T-helper 2 cell treated with Interferon-gamma antibody and Interleukin-4, amounts not matched to agents 5 μg/mL and 100 μg/mL, for 36 hours (primary cell): ENCODE measurements around the gene EXOC3.

ENCODE experiments used
- DNase-seq: peaks from one replicate; pipeline ENCODE4 v3.0.0; 2021; ENCODE audit warnings: low spot score
- H3K27ac Mint-ChIP-seq: one replicate; pipeline ENCODE4 v1.8.0; 2021; ENCODE audit warnings: mild to moderate bottlenecking, mixed read lengths
- H3K27me3 Mint-ChIP-seq: one replicate; pipeline ENCODE4 v1.8.0; 2021; ENCODE audit warnings: low read depth, mixed read lengths
- H3K36me3 Mint-ChIP-seq: one replicate; pipeline ENCODE4 v1.8.0; 2021; ENCODE audit warnings: low read depth, mixed read lengths
- H3K4me1 Mint-ChIP-seq: one replicate; pipeline ENCODE4 v1.8.0; 2021; ENCODE audit warnings: low read depth, mixed read lengths
- H3K4me3 Mint-ChIP-seq: one replicate; pipeline ENCODE4 v1.8.0; 2022; ENCODE audit warnings: mild to moderate bottlenecking, moderate library complexity, mixed read lengths
- H3K9me3 Mint-ChIP-seq: one replicate; pipeline ENCODE4 v1.8.0; 2021; ENCODE audit warnings: mixed read lengths

EXOC3 gene

DNA sequence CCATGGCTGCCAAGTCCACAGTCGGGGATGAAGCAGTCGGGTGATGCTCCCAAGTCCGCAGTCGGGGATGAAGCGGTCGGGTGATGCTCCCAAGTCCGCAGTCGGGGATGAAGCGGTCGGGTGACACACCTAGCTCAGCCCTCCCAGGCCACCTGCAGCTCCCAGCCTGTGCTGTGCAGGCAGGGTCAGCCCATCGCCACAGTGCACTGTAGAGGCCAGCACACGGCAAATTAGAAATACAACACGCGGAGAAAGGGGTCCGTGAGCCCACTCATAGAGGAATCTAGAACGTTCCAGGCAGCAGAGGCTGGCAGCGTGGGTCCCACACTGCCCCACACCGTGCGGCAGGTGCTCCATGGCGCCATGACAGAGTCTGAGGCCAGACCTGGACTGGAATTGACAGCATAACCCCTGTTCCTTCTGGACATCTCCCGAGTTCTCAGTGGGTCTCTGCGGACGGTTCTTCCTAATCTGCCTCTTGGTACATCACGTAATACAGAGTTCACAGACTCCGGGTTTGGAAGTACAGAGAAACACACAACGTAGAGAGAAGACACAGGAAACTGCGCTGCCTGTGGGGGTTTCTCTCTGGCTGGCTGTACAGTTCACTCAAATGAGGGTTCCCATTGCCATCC lies 7.7 kb upstream of the EXOC3 start:
- no peak for DNase-seq
- no peaks in the 10 kb centered on the region for H3K9me3 Mint-ChIP-seq
- H3K27me3 Mint-ChIP-seq: no peaks in the 10 kb centered on the region
- peaks cover 7% of the 10 kb centered on the region for H3K36me3 Mint-ChIP-seq
- H3K27ac Mint-ChIP-seq: no peak overlapping the region
- H3K4me1 Mint-ChIP-seq: peaks cover 3% of the 10 kb centered on the region
- H3K4me3 Mint-ChIP-seq: no peak overlapping the region

DNA sequence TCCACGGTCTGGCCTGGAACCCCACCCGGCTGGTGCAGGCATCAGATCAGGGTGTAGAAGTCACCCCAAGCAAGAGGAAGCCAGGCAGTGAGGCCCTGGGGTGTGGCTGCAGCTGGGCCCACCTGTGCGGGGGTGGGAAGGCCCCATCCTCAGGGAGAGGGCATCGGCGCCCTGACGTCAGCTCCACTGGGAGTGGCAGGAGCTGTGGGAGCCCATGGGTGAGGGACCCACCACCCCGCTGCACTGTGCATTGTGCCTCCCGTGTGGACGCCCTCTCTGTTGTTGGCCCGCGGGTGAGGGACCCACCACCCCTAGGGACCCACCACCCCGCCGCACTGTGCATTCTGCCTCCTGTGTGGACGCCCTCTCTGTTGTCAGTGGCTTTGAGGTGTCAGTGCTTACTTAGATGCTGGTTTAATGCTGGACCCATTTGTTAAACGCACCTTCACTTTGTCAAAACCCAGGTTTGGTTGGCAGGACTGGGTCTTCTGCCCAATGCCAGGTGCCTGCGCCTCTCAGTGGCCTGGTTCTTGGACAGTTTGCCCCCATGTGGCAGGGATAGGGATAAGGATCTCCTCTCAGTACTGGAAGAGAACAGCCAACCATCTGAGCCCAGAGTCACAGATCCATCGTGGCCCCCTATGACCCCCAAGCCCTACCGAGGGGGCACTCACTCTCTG lies 6.9 kb upstream of the EXOC3 start:
- H3K27ac Mint-ChIP-seq: no peak overlapping the region
- H3K36me3 Mint-ChIP-seq: peaks cover 7% of the 10 kb centered on the region
- DNase-seq: no peak
- peaks cover 5% of the 10 kb centered on the region for H3K4me1 Mint-ChIP-seq
- no peak overlapping the region for H3K4me3 Mint-ChIP-seq
- H3K9me3 Mint-ChIP-seq: no peaks in the 10 kb centered on the region
- H3K27me3 Mint-ChIP-seq: no peaks in the 10 kb centered on the region

DNA sequence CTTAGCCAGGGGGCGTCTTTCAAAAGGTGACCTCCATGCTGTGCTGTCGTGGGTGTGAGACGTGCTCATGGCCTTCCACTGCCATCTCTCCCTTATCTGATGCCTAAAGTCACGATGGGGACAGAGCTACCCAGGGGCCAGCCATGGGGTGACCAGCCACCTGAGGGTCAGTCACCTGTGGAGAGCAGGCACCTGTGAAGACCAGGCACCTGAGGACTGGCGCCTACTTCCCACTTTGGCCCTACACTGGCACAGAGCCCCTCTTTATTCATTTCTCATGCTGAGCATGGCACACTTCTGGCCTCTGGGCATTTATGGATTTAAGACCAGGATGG lies 6.4 kb upstream of the EXOC3 start:
- H3K4me3 Mint-ChIP-seq: no peak overlapping the region
- no peaks in the 10 kb centered on the region for H3K9me3 Mint-ChIP-seq
- H3K27me3 Mint-ChIP-seq: no peaks in the 10 kb centered on the region
- peaks cover 7% of the 10 kb centered on the region for H3K36me3 Mint-ChIP-seq
- H3K4me1 Mint-ChIP-seq: peaks cover 6% of the 10 kb centered on the region
- no peak for DNase-seq
- H3K27ac Mint-ChIP-seq: no peak overlapping the region

- H3K27ac Mint-ChIP-seq: no peak overlapping the region
- peaks cover 12% of the 10 kb centered on the region for H3K4me1 Mint-ChIP-seq
- H3K36me3 Mint-ChIP-seq: peaks cover 5% of the 10 kb centered on the region
- no peak for DNase-seq
- H3K4me3 Mint-ChIP-seq: no peak overlapping the region
- no peaks in the 10 kb centered on the region for H3K27me3 Mint-ChIP-seq
- no peaks in the 10 kb centered on the region for H3K9me3 Mint-ChIP-seq
These were observed 5.7 kb upstream of the EXOC3 start for GRCh38 chr5:437281-437771.

DNA sequence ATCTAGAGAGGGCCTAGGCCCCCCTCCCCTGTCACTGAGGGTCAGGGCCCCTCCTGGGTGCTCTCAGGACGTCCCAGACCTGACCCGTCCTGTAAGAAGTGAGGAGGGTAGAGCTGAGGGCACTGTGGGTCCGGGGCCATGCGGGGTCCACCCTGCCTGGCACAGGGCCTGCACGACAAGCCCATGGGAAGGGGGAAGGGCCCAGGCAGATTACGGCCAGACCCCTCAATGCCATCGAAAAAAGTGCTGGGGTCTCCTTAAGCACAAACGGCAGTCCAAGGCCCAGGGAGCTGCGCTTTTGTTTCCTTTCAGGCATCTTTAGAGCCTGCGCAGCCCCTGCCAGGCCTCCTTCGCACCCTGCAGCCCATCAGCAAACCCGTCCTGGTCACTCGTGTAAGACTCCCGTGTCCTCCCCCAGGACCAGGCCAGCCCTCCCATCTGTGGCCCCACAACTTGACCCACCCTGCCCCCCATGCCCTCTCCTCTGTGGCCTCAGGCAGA lies 4.4 kb upstream of the EXOC3 start:
- DNase-seq: no peak
- Mint-ChIP-seq H3K36me3 (peaks cover 2% of the 10 kb centered on the region), H3K4me3 (no peak overlapping the region), H3K27me3 (no peaks in the 10 kb centered on the region), H3K9me3 (no peaks in the 10 kb centered on the region), H3K4me1 (peaks cover 16% of the 10 kb centered on the region), H3K27ac (no peak overlapping the region)

GRCh38 chr5:439181-439580 lies 3.8 kb upstream of the EXOC3 start:
- H3K36me3 Mint-ChIP-seq: peaks cover 2% of the 10 kb centered on the region
- H3K27ac Mint-ChIP-seq: no peak overlapping the region
- DNase-seq: no peak
- H3K4me3 Mint-ChIP-seq: no peak overlapping the region
- no peaks in the 10 kb centered on the region for H3K27me3 Mint-ChIP-seq
- H3K4me1 Mint-ChIP-seq: peaks cover 17% of the 10 kb centered on the region
- no peaks in the 10 kb centered on the region for H3K9me3 Mint-ChIP-seq

DNA sequence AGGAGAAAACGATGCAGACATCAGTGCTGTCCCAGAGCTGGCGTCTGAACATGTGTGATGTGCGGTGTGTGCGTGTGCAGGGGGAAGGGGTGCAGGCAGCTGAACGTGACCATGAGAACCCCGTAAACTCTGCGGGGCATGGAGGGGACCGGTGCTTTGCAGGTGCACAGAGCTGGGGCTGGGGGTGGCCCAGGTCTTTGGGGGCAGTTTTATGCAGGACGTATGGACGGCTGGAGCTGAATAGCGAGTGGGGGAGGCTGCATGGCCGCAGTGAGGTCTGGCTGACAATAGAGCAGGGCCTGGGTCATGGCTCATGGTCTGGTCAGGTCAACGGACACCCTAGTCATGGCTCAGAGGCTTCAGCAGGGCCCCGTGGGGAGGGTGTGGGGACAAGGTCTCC lies 3.3 kb upstream of the EXOC3 start:
- H3K9me3 Mint-ChIP-seq: no peaks in the 10 kb centered on the region
- no peak for DNase-seq
- no peak overlapping the region for H3K4me3 Mint-ChIP-seq
- peaks cover 22% of the 10 kb centered on the region for H3K4me1 Mint-ChIP-seq
- H3K36me3 Mint-ChIP-seq: peaks cover 4% of the 10 kb centered on the region
- no peak overlapping the region for H3K27ac Mint-ChIP-seq
- no peaks in the 10 kb centered on the region for H3K27me3 Mint-ChIP-seq

- Mint-ChIP-seq H3K4me3 (no peak overlapping the region), H3K36me3 (peaks cover 6% of the 10 kb centered on the region), H3K9me3 (no peaks in the 10 kb centered on the region), H3K4me1 (peaks cover 26% of the 10 kb centered on the region), H3K27me3 (no peaks in the 10 kb centered on the region), H3K27ac (peak overlapping the region; percentile 24)
- no peak for DNase-seq
These were observed 2.4 kb upstream of the EXOC3 start for GRCh38 chr5:440401-441201.

GRCh38 chr5:441996-442334 lies 1.0 kb upstream of the EXOC3 start:
- H3K4me3 Mint-ChIP-seq: peak overlapping the region; percentile 96
- H3K4me1 Mint-ChIP-seq: peaks cover 34% of the 10 kb centered on the region
- DNase-seq: no peak
- peaks cover 15% of the 10 kb centered on the region for H3K36me3 Mint-ChIP-seq
- no peaks in the 10 kb centered on the region for H3K27me3 Mint-ChIP-seq
- H3K9me3 Mint-ChIP-seq: no peaks in the 10 kb centered on the region
- H3K27ac Mint-ChIP-seq: peak overlapping the region; percentile 94

GRCh38 chr5:443239-444151 lies 519 bp downstream of the EXOC3 start:
- Mint-ChIP-seq H3K4me3 (peak overlapping the region; percentile 96), H3K36me3 (peaks cover 27% of the 10 kb centered on the region), H3K27me3 (no peaks in the 10 kb centered on the region), H3K27ac (peak overlapping the region; percentile 63), H3K9me3 (no peaks in the 10 kb centered on the region), H3K4me1 (peaks cover 35% of the 10 kb centered on the region)
- DNase-seq: no peak

DNA sequence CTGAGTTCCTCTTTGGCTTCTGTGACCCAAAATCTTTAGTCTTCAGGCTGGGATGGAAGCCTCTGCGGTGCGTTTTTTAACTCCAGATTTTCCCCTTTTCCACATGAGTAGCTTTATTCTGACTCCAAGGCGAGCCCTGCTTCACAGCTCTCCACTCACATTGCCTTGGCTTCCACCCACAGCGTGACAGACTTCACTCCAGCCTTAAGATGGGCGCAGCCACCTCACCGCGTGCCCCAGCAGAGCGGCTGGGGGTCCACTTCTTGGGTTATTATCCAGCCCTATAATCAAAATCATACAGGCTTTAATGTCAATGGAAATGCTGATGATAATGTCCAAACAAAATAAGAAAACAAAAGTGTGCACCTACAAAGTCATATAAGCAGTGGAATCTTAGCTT lies 1.2 kb downstream of the EXOC3 start:
- H3K36me3 Mint-ChIP-seq: peaks cover 34% of the 10 kb centered on the region
- no peaks in the 10 kb centered on the region for H3K27me3 Mint-ChIP-seq
- no peak for DNase-seq
- H3K4me1 Mint-ChIP-seq: peaks cover 35% of the 10 kb centered on the region
- H3K9me3 Mint-ChIP-seq: no peaks in the 10 kb centered on the region
- H3K27ac Mint-ChIP-seq: peak overlapping the region; percentile 33
- H3K4me3 Mint-ChIP-seq: peak overlapping the region; percentile 88

- DNase-seq: no peak
- Mint-ChIP-seq H3K4me3 (no peak overlapping the region), H3K9me3 (peaks cover 6% of the 10 kb centered on the region), H3K27ac (peak overlapping the region; percentile 47), H3K4me1 (peaks cover 32% of the 10 kb centered on the region), H3K36me3 (peaks cover 48% of the 10 kb centered on the region), H3K27me3 (no peaks in the 10 kb centered on the region)
These were observed 2.6 kb downstream of the EXOC3 start for GRCh38 chr5:445591-445990.

GRCh38 chr5:446066-446882 lies 3.3 kb downstream of the EXOC3 start:
- no peak overlapping the region for H3K4me3 Mint-ChIP-seq
- no peaks in the 10 kb centered on the region for H3K27me3 Mint-ChIP-seq
- H3K4me1 Mint-ChIP-seq: peaks cover 29% of the 10 kb centered on the region
- H3K27ac Mint-ChIP-seq: peak overlapping the region; percentile 47
- peaks cover 11% of the 10 kb centered on the region for H3K9me3 Mint-ChIP-seq
- H3K36me3 Mint-ChIP-seq: peaks cover 55% of the 10 kb centered on the region
- no peak for DNase-seq
